Lower leg skin (tissue), 4 donors: ENCODE measurements around the gene COL4A2. TPM values are rescaled to one million over a fixed set of nuclear protein-coding genes. Genes with fewer than 3 reads are reported as not detected.

ENCODE experiments used
- DNase-seq, 2 donors: peaks; one replicate each; pipeline ENCODE4 v3.0.0-alpha.2; 2019; ENCODE audit warnings: low spot score in 2 of 2
- H3K4me3 ChIP-seq: fragments of 200-600 bp; sonication (generic); 2 replicates; pipeline ENCODE4 v1.5.1; 2017; ENCODE audit warnings: mild to moderate bottlenecking, low read depth; ENCODE audit not compliant: poor library complexity, severe bottlenecking
- CTCF ChIP-seq, 3 donors: fragments of 450-650 bp; IDR thresholded peaks; one replicate each; pipeline ENCODE4 v1.5.1; 2016; ENCODE audit warnings: antibody characterized with exemption in 3 of 3, mild to moderate bottlenecking in 3 of 3, moderate library complexity in 2 of 3
- POLR2A ChIP-seq, 2 donors: fragments of 450-650 bp; IDR thresholded peaks; one replicate each; pipeline ENCODE4 v1.6.1; 2016 to 2017; ENCODE audit warnings: antibody characterized with exemption in 2 of 2, mild to moderate bottlenecking in 1 of 2, moderate library complexity in 1 of 2
- WGBS, 2 donors: methylation state at CpG; one replicate each; pipeline ENCODE4 v1.1.5; 2018; 5-methylcytosine and 5-hydroxymethylcytosine counted together
- intact Hi-C: fragments of 100-400 bp; cut with DNase I; formaldehyde crosslinking; loops from one replicate; pipeline ENCODE4 v1.15.0; 2023; ENCODE audit warnings: low total_unique reads
- total RNA-seq, 4 donors: library from RNA; depleted of rRNA; stranded (reverse); fragments of >200 nt; gene quantifications; one replicate each; pipeline ENCODE4 v1.1.0, GENCODE V29; 2016

The COL4A2 gene
- total RNA-seq, 4 donors from 2014 or later, result 40.8 to 119 (median 58.9) TPM

- 34 to 36% methylated on average over 16 of the region's 16 CpGs for WGBS, 2 donors
- no peak overlapping the region for H3K4me3 ChIP-seq
- TF ChIP-seq CTCF (IDR thresholded peaks at IDR 0.05) (peak in 1 of 3 donors; percentile 84), POLR2A (IDR thresholded peaks at IDR 0.05) (no peak)
- peak; percentile 90 to 97 for DNase-seq
- intact Hi-C loops, result no loop called here
Measured at GRCh38 chr13:110412132-110412914, 105.2 kb downstream of the COL4A2 start.

- DNase-seq, result no peak
Measured at GRCh38 chr13:110413016-110413675, 106.1 kb downstream of the COL4A2 start.

GRCh38 chr13:110413676-110414040 lies 106.6 kb downstream of the COL4A2 start:
- DNase-seq, result no peak
- intact Hi-C loops, result no loop called here
- WGBS, 2 donors, result 72 to 80% methylated on average over 5 to 6 of the region's 6 CpGs
- TF ChIP-seq CTCF (IDR thresholded peaks at IDR 0.05) (no peak), POLR2A (IDR thresholded peaks at IDR 0.05) (no peak)
- H3K4me3 ChIP-seq, result no peak overlapping the region

More at GRCh38 chr13:110413016-110413675, 106.1 kb downstream of the COL4A2 start:
- no peak overlapping the region for H3K4me3 ChIP-seq
- WGBS, 2 donors, result 76 to 83% methylated on average over 17 of the region's 17 CpGs
- intact Hi-C loops, result no loop called here
- TF ChIP-seq CTCF (IDR thresholded peaks at IDR 0.05), result no peak

- no peak for DNase-seq
- H3K4me3 ChIP-seq, result no peak overlapping the region
- intact Hi-C loops, result no loop called here
- TF ChIP-seq POLR2A (IDR thresholded peaks at IDR 0.05) (no peak), CTCF (IDR thresholded peaks at IDR 0.05) (no peak)
- WGBS, 2 donors, result 85 to 92% methylated on average over 7 of the region's 7 CpGs
Measured at GRCh38 chr13:110414283-110414682, 107.2 kb downstream of the COL4A2 start.

GRCh38 chr13:110414931-110415330 lies 107.8 kb downstream of the COL4A2 start:
- DNase-seq, result peak in 1 of 2 donors; percentile 3
- TF ChIP-seq POLR2A (IDR thresholded peaks at IDR 0.05) (no peak), CTCF (IDR thresholded peaks at IDR 0.05) (no peak)

More at GRCh38 chr13:110414931-110415330, 107.8 kb downstream of the COL4A2 start:
- H3K4me3 ChIP-seq, result no peak overlapping the region
- 89% methylated on average over 2 of the region's 2 CpGs for WGBS, 2 donors
- intact Hi-C loops, result no loop called here
